GM18508 (cell line): ENCODE results near the gene ZNF334.

Source experiments
- ATAC-seq: cut with Tn5 transposase; IDR thresholded peaks from one replicate; pipeline ENCODE4 v1.9.1; 2021; ENCODE audit warnings: moderate number of reproducible peaks; ENCODE audit not compliant: insufficient read depth, unreplicated experiment

The ZNF334 gene

GRCh38 chr20:46546298-46546697 lies 32.9 kb upstream of the ZNF334 start:
- ATAC-seq, result no peak

DNA sequence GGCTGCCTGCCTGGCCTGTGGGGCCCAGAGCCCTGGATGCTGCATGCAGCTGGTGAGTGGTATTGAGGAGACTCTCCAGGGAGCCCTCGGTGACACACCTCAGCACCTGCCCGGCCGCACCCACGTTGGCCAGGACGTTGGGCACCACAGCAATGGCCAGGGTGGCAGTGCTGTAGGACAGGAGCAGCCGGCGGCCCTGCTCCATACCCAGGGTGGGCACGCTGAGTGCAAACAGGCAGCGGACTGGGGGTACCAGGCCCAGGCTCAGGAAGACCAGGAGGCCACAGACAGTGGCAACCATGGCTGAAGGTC lies 32.4 kb upstream of the ZNF334 start:
- no peak for ATAC-seq

DNA sequence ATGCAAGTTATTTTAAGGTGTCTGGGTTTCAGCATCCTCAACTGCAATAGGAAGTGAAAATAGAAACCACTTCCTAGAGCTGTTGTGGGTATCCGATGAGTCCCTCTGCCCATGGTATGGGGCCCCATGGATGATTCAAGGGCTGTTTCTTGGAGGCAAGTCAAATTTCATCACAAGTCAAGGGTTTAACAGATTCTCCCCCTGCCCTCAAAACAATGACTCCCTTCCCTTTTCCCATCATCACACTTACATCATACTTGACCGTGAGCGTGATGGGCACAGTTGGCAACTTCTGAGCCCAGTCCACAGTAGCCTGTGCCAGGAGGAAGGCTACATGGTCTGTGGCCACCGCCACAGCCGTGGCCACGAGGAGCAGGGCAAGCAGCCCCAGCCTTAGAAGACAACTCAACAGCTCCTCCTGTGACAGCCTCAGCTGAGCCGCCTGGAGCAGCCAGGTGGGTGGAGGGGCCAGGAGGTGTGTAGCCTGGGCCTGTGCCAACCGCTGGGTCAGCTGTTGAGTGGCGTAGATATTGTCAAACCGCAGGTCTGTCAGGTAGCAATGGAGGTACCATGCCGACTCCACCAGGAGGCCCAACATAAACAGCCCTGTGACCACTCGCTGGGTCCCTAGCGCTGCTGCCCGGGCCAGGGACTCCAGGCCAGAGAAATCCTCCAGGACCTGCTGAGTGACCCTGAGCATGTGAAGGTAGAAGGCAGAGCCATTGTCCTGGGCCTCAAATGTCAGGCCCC lies 31.9 kb upstream of the ZNF334 start:
- no peak for ATAC-seq

DNA sequence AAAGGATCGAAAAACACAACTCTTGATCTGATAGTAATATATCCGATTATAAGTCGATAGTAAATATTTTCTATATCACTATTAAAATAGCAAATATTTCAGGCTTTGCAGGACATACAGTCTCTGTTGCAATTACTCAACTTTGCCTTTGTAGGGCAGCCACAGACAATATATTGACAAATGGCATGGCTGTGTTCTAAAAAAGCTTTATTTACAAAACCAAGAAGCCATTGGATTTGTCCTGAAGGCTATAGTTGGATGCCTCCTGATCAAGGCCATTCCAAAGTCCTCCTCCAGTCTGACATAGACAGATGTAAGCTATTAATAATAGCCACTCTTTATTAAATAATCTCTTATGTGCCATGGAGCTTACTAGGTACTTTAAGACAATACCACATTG lies 31.2 kb upstream of the ZNF334 start:
- ATAC-seq, result no peak

- no peak for ATAC-seq
Measured at GRCh38 chr20:46543959-46544358, 30.6 kb upstream of the ZNF334 start.

GRCh38 chr20:46543033-46543432 lies 29.7 kb upstream of the ZNF334 start:
- no peak for ATAC-seq

GRCh38 chr20:46541229-46541935 lies 28.0 kb upstream of the ZNF334 start:
- ATAC-seq, result no peak

DNA sequence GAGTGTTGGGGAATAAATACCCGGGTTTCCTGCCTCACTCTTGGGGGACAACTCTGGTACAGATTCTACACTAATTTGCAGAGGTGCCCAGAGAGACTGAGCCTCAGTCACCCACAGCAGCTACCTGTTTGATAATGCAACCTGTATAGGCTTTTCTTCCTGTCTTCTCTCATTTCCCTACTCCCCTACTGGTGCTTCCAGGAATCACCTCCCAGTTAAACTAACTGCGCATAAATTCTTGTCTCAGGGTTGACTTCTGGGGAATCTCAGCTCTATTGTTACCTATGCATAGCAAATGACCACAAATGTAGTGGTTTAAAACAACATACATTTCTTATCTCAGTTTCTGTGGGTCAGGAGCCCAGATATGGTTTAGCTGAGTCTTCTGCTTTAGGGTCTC lies 25.8 kb upstream of the ZNF334 start:
- ATAC-seq, result no peak

- no peak for ATAC-seq
Measured at GRCh38 chr20:46530640-46531039, 17.3 kb upstream of the ZNF334 start.

GRCh38 chr20:46523696-46524328 lies 10.5 kb upstream of the ZNF334 start:
- ATAC-seq, result no peak

- ATAC-seq, result no peak
Measured at GRCh38 chr20:46523108-46523507, 9.7 kb upstream of the ZNF334 start.

- no peak for ATAC-seq
Measured at GRCh38 chr20:46520976-46521579, 7.7 kb upstream of the ZNF334 start.

DNA sequence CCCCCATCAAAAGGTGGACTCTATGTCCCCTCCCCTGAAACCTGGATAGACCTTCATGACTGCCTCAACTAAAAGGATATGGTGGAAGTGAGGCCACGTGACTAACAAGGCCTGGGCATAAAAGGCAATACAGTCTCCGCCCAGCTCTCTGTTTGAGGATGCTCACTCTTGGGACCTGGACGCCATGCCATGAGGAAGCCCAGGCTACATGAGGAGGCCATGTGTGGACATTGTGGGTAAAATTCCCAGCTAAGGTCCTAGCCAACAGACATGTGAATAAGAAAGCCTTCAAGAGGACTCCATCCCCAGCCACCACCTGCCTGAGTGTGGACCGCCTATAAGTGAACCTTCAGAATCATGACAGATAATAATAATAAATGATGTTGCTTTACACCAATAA lies 7.2 kb upstream of the ZNF334 start:
- ATAC-seq, result no peak

DNA sequence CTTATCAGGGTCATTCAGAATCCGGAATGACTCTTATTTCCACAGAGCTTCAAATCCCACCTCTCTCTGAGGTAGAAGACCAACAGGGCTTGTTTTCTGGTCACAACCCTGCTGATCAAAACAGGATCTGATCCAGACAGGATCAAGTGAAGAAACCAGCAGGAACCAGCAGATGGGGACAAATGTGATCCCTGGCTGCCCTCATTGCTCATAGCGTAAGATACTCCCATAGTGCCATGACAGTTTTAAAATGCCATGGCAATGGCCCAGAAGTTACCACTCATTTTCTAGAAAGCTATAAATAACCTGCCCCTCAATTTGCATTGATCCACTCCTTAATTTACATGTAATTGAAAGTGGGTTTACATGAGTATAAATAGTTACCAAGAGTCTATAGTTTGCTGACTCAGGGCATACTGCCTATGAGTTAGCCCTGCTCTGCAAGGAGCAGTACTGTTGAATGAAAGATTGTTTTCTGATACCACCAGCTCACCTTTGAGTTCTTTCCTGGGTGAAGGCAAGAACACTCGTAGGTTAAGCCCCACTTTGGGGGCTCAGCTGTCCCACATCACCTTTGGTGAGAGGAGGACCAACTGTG lies 6.2 kb upstream of the ZNF334 start:
- no peak for ATAC-seq

GRCh38 chr20:46509523-46509922 lies 3.8 kb downstream of the ZNF334 start:
- no peak for ATAC-seq

DNA sequence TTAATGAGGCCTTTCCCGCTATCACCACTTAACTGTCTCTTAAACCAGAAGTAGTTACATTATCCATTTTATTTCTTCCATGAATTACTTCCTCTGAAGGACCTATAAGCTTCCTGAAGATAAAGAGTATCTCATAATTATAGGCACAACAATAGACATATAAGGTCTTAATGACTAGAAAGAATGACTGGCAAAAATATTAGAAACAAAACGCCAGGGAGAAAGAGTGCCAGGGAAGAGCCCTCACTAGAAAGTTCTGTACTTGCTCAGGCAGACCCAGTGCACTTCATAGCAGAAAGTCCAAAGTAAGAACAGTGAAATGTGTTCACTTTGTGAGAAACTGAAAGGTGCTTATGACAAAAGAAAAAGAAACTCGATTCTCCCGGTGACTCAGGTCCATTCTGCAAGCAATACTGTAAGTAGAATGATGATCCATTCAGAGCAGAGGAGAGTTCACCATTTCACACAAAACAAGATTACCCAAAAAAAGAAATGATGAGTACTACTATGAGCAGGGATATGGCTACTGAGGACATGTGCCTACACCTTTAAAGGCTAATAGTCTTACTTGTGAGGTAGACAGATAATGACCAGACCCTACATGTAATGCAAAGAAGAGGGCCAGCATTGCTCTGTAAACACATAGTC lies 5.5 kb downstream of the ZNF334 start:
- no peak for ATAC-seq

- no peak for ATAC-seq
Measured at GRCh38 chr20:46505506-46505905, 7.9 kb downstream of the ZNF334 start.

DNA sequence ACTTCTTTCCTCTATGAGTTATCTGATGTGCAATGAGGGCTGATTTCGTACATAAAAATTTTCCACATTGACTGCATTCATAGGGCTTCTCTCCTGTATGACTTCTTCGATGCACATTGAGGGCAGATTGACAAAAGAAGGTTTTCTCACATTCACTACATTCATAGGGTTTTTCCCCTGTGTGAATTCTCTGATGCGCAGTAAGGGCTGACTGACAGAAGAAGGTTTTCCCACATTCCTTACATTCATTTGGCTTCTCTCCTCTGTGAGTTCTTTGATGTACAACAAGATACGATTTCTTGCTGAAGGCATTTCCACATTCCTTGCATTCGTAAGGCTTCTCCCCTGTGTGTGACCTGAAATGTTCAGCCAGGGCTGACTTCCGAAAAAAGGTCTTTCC lies 11.4 kb downstream of the ZNF334 start:
- ATAC-seq, result no peak

DNA sequence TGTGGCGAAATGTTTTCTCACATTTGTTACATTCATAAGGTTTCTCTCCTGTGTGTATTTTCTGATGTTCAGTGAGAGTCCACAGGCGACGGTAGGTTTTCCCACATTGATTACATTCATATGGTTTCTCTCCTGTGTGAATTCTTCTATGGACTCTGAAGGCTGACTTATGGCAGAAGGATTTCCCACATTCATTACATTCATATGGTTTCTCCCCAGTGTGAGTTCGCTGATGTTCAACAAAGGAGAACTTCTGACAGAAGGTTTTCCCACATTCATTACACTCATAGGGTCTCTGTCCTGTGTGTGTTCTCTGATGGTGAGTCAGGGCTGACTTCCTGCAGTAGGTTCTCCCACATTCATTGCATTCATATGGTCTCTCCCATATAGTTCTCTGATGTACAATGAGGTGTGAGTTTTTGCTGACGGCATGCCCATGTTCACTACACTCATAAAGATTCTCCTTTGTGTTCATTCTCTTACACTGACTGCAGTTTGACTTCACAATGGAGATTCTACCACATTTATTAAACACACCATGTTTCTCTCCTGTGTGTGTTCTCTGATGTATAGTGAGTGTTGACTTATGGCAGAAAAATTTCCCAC lies 11.9 kb downstream of the ZNF334 start:
- no peak for ATAC-seq

- no peak for ATAC-seq
Measured at GRCh38 chr20:46494077-46494476, 19.3 kb downstream of the ZNF334 start.
